SIG-M5 treated with dmso at 0.1 percent for 504 hours (cell line): Measurements from ENCODE around the gene OXCT1.
"Not testable (repeated sequence)": the region's sequence is repeated elsewhere in the genome, so short reads cannot be mapped to it uniquely, and the experiment has no call there.

Source experiments
- DNase-seq: peaks from one replicate; lab custom pipeline; 2025; ENCODE audit not compliant: unreplicated experiment; lab: John Stamatoyannopoulos, UW

OXCT1 gene

DNA sequence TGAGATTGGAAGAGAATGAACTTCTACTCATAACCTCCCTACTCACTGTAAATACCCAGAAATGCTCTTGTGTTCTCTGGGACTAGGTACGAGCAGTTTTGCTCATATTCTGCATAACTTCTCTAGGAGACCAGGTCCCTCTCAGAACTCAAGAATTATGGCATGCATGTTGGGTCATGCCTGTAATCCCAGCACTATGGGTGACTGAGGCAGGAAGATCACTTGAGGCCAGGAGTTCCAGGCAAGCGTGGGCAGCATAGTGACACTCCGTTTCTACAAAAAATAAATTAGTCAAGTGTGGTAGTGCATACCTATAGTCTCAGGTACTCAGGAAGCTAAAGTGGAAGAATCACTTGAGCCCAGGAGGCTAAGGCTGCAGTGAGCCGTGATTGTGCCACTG lies 141.9 kb downstream of the OXCT1 start:
- no peak for DNase-seq

DNA sequence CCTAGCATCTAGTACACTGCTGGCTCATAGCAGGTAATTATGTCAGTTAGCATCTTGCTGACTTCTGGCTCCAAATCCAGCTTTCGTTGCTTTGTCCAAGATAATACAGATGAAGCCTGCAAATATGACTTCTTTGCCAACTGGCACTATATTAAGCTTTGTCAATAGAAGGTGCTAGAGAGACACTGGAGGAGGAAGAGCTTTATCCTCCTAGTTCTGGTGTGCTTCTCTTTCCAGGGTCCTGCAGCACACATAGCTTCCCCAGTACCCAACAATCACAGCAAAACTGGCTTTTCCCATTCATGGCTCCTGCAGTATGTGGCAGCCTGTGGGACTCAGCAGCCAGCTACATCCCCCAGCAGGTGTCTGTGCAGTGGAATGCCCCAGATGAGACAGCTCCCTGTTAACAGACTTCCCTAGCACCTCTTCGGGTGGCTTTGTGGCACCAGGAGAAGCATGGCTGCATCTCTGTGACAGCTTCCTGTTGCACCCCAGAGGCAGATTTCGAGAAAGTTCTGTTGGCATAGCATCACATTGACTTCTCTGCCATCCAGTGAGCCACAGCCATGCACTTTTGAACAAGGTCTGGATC lies 147.8 kb downstream of the OXCT1 start:
- DNase-seq = no peak

- DNase-seq = no peak
Measured at GRCh38 chr5:41721516-41721915, 148.7 kb downstream of the OXCT1 start.

DNA sequence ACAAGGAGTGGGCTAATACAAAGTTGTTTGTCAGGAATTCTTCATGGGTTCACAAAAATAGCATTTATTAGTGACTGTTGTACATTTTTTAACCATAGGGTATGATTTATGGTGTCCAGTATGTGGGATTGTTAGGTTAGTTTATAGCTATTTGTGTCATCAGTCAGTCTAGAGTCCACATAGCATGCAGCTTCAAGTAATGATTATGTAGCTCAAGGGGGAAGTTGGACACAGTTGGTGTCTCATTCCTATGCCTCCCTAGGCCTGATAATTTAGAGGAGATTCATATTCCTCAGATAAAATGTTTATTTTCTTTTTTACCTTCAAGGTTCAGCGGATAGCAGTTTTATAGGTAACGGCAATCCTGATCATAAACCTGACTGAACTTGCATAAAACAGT lies 153.8 kb downstream of the OXCT1 start:
- no peak for DNase-seq

DNA sequence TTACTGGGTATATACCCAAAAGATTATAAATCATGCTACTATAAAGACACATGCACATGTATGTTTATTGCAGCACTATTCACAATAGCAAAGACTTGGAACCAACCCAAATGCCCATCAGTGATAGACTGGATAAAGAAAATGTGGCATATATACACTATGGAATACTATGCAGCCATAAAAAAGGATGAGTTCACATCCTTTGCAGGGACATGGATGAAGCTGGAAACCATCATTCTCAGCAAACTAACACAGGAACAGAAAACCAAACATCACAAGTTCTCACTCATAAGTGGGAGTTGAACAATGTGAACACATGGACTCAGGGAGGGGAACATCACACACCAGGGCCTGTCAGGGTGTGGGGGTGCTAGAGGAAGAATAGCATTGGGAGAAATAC lies 155.8 kb downstream of the OXCT1 start:
- not testable (repeated sequence) for DNase-seq

GRCh38 chr5:41708604-41708940 lies 161.7 kb downstream of the OXCT1 start:
- DNase-seq = no peak

GRCh38 chr5:41707853-41708603 lies 162.2 kb downstream of the OXCT1 start:
- DNase-seq = peak; percentile 37

DNA sequence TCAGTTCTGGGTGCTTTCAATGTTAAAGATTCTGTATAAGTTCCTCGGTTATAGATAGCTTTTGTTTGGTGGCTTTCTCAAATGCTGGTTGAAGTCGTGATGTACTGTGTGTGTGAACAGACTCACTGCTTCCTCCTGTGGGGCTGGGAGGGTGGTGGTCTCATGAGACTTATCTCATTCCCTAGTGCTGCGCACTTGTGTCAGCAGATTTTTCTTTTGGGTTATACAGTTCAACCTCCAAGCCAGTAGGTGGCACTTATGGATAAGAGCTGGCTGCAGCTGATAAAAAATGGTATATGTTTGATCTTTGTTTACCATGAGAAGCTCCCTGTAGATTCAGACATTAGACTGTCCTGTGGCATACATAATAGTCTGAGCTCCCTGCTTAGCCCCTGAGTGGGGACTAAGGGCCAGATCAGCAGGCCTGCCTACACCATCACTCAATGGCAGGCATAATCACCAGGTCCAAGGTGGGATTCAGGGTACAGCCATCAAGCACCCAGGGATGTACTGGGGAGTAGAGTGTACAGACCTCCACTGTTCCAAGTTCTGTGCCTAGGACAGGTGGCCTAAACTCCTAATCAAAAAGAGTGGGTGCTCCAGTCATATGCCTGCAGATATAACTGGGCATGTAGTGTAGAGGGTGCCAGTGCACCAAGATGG lies 174.2 kb downstream of the OXCT1 start:
- DNase-seq = no peak

- DNase-seq = no peak
Measured at GRCh38 chr5:41686767-41687166, 183.5 kb downstream of the OXCT1 start.

GRCh38 chr5:41686191-41686590 lies 184.0 kb downstream of the OXCT1 start:
- DNase-seq = no peak

DNA sequence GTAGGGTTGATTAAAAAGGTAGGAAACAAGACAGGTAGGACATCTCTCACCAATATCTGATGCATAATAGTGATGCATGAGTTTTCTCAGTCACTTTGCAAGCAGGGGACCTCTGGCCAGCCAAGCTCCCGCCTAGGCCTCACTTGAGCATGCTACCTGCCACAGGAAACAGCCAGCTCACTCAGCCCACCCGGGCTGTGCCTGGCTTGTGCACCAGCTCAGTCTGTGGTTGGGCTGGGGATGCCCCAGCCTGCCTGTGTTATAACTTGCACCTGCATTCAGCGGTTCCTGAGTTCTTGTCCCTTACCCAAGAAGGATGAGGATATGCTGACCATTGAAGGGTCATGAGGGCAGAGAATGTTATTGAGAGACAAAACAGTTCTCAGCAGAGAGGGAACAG lies 187.0 kb downstream of the OXCT1 start:
- DNase-seq = no peak

GRCh38 chr5:41682641-41683040 lies 187.6 kb downstream of the OXCT1 start:
- no peak for DNase-seq

- DNase-seq = no peak
Measured at GRCh38 chr5:41681840-41682239, 188.4 kb downstream of the OXCT1 start.
